ENCODE results near the gene PSME1. TPM values are rescaled to one million over a fixed set of nuclear protein-coding genes. Genes with fewer than 3 reads are reported as not detected.

PSME1 gene
- total and polyA plus RNA-seq, 2 donors (not counting 3 experiments of a cell fraction or from before 2014, with no cell fraction given), result 98.1 to 135 TPM

DNA sequence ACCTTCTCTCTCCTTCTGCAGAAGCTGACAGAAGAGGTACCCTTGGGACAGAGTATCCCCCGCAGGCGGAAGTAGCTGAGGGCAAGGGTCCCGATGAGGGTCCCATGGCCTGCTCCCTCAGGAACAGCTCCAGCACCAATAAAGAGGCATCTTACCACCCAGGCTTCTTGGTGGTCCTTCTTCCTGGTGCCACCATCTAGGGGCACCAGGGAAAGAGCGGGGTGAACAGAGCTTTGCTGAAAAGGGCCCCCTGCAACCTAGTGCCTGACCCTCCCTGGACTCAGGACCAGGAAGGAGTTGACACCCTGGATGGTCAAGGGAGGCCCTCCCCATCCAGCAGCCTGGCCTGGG, 24.5 kb downstream of the PSME1 start:
- peaks cover 9% of the 10 kb centered on the region for H3K79me2 ChIP-seq (ENCODE audit: control insufficient read depth, insufficient read depth, low read length)
- TF ChIP-seq, protein P1, sequence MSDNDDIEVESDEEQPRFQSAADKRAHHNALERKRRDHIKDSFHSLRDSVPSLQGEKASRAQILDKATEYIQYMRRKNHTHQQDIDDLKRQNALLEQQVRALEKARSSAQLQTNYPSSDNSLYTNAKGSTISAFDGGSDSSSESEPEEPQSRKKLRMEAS (IDR thresholded peaks at IDR 0.05; ENCODE audit: insufficient read depth, insufficient read length), result no peak
- TF ChIP-seq POLR2AphosphoS5 (IDR thresholded peaks at IDR 0.05; ENCODE audit: insufficient read depth, low read depth, low read length) (no peak), MYC (IDR thresholded peaks at IDR 0.05; ENCODE audit: low read depth, low read length) (no peak), FOS (IDR thresholded peaks at IDR 0.05; ENCODE audit: borderline replicate concordance, insufficient read depth, low read length) (no peak), EZH2 (IDR thresholded peaks at IDR 0.05; ENCODE audit: borderline replicate concordance, low read depth, low read length, severe bottlenecking) (no peak), JUN (IDR thresholded peaks at IDR 0.05; ENCODE audit: borderline replicate concordance, insufficient read depth, insufficient read length, low read depth) (no peak), POLR2A (IDR thresholded peaks at IDR 0.05; ENCODE audit: low read depth, low read length) (no peak), GATA2 (IDR thresholded peaks at IDR 0.05; ENCODE audit: insufficient read depth, insufficient read length, low read depth, low read length) (no peak)
- TF ChIP-seq, protein P2, sequence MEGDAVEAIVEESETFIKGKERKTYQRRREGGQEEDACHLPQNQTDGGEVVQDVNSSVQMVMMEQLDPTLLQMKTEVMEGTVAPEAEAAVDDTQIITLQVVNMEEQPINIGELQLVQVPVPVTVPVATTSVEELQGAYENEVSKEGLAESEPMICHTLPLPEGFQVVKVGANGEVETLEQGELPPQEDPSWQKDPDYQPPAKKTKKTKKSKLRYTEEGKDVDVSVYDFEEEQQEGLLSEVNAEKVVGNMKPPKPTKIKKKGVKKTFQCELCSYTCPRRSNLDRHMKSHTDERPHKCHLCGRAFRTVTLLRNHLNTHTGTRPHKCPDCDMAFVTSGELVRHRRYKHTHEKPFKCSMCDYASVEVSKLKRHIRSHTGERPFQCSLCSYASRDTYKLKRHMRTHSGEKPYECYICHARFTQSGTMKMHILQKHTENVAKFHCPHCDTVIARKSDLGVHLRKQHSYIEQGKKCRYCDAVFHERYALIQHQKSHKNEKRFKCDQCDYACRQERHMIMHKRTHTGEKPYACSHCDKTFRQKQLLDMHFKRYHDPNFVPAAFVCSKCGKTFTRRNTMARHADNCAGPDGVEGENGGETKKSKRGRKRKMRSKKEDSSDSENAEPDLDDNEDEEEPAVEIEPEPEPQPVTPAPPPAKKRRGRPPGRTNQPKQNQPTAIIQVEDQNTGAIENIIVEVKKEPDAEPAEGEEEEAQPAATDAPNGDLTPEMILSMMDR (IDR thresholded peaks at IDR 0.05; ENCODE audit: extremely low read depth in 1 of 2, insufficient read depth in 1 of 2, low read depth in 1 of 2, low read length in 2 of 2), result no peak
- H3K27me3 ChIP-seq (ENCODE audit: control insufficient read depth in 2 of 2, insufficient read depth in 2 of 2, low read length in 2 of 2), result no peaks in the 10 kb centered on the region
- peaks cover 16% of the 10 kb centered on the region for H3K4me1 ChIP-seq (ENCODE audit: control insufficient read depth, extremely low read depth, insufficient read depth, low read length)
- no peak overlapping the region for H3K9ac ChIP-seq (replicated peaks; ENCODE audit: extremely low read depth, insufficient read depth, low read length)
- BruUV-seq (replicated peaks), result no TSS peak
- H4K20me1 ChIP-seq (replicated peaks; ENCODE audit: control insufficient read depth, extremely low read depth, insufficient read depth, low read length), result no peaks in the 10 kb centered on the region
- intact Hi-C loops (cut with micrococcal nuclease) (loop anchor here (2.0 kb wide), 3 partner anchors 28 to 146 kb away; partner anchors contain the start of gene IPO4), dilution Hi-C loops (cut with MboI; ENCODE audit: extremely low pct_ligation_motif_present, low sequenced_read_pairs) (no loop called here)
- H3K4me2 ChIP-seq (ENCODE audit: insufficient read depth, low read length), result no peak overlapping the region
- peaks cover 29 to 58% of the 10 kb centered on the region in 2 experiments for H3K36me3 ChIP-seq (ENCODE audit: control insufficient read depth in 2 of 2, extremely low read depth in 1 of 2, insufficient read depth in 2 of 2, low read length in 2 of 2)
- POLR2A ChIA-PET, result interaction anchor here (1.0 to 1.6 kb wide), 3 partner anchors 15 to 25 kb away, joined by 3 to 6 read pairs (median 3); partner anchors contain the start of gene EMC9
- H2AFZ ChIP-seq (ENCODE audit: low read depth, low read length), result no peak overlapping the region
- FAIRE-seq (no peak), DNase-seq (ENCODE audit: low read depth, low spot score) (no peak)
- CTCF ChIA-PET, result interaction anchor here (1.1 to 3.4 kb wide), 21 partner anchors 11 to 148 kb away, joined by 3 to 63 read pairs (median 9); partner anchors contain the start of genes CIDEB, DCAF11, EMC9 and LTB4R2
- no peaks in the 10 kb centered on the region for H3K9me1 ChIP-seq (replicated peaks; ENCODE audit: control insufficient read depth, extremely low read depth, insufficient read depth, low read length)
- no peak overlapping the region for H3K4me3 ChIP-seq (replicated peaks in 1 of 3; ENCODE audit: insufficient read depth in 1 of 3, low read depth in 1 of 3, low read length in 3 of 3)
- no peak overlapping the region for H3K27ac ChIP-seq (ENCODE audit: insufficient read depth, low read depth, low read length)
- H3K9me3 ChIP-seq (replicated peaks; ENCODE audit: control insufficient read depth, insufficient read depth, low read length), result no peaks in the 10 kb centered on the region

Data from endothelial cell of umbilical vein (primary cell).